HG02571 (cell line): ENCODE data around the gene FBXO24.

Experiments used
- ATAC-seq: cut with Tn5 transposase; IDR thresholded peaks from one replicate; pipeline ENCODE4 v1.9.1; 2021; ENCODE audit warnings: mild to moderate bottlenecking, moderate library complexity; ENCODE audit not compliant: unreplicated experiment

Gene FBXO24

DNA sequence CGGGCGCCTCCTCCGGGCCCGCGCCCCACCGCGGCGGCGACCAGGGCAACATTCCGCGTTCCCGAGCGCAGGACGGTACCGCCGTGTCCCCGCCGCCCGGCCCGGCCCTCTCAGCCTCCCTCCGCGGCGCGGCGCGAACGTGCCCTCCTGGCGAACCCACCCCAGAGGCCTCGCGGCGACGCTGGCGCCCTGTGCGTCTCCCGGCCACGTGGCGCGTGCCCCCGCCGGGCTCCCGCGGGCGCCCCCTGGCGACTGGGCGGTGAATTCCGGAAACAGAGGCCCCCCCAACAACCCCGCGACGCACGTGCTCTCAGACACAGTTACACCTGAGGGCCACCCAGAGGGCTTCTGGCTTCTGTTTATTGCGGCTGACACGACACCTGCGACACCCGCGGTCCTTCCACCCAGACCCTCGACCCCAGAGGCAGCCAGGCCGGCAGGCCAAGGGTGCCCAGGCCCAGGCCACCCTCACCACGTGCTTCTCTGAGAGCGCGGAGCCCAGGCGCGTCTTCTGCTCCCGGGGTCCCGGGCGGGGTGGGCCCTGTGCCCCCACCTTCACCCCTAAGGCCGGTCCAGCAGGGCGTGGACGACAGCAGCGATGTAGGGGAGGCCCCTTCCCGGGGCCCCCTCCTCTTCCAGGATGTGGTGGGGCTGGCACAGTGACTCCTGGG, 12.3 kb upstream of the FBXO24 start, which contains the start of gene SAP25:
SAP25 (minus strand) TSS at position 210 of the 671 bp plus-strand sequence; CDS start at position 52, 158 bp downstream.
- ATAC-seq: no peak

DNA sequence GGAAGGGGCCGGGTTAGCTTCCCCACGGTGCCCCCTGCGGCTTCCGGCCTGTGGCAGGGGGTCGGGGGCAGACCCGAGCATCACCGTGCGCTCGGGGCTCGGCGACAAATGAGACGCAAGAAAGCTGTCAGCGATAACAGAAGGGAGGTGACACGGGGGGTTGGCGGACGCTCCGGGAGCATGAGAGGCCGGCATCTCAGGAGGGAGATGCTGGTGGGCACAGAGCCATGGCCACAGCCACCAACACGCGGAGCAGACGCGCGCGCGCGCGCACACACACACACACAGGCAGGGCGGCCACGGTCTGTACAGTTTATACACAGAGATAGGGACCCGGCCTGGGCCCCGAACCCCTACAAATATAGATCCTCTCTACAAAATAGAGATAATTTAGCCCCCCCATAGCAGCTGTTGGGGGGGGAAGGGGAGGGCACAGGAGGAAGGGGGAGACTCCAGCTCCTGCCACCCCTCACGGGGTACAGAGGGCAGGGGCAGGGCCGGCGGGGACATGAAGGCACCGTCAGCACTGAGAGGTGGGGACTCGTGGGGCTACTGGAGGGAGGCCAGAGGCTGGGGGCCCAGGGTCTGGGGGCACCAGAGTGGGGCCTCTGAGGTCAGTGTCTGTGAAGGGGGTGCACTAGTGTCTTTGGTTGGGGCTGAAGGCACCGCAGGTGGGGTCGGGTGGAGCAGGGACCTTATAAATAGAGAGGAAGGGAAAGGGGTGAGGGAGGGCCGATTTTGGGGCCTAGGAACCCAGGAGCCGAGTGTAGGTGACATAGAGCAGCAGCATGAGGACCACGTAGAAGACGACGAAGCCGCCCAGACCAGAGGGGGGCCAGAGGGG, 11.5 kb upstream of the FBXO24 start:
- no peak for ATAC-seq

- ATAC-seq: no peak
These were observed 10.9 kb upstream of the FBXO24 start for GRCh38 chr7:100575206-100575631.

DNA sequence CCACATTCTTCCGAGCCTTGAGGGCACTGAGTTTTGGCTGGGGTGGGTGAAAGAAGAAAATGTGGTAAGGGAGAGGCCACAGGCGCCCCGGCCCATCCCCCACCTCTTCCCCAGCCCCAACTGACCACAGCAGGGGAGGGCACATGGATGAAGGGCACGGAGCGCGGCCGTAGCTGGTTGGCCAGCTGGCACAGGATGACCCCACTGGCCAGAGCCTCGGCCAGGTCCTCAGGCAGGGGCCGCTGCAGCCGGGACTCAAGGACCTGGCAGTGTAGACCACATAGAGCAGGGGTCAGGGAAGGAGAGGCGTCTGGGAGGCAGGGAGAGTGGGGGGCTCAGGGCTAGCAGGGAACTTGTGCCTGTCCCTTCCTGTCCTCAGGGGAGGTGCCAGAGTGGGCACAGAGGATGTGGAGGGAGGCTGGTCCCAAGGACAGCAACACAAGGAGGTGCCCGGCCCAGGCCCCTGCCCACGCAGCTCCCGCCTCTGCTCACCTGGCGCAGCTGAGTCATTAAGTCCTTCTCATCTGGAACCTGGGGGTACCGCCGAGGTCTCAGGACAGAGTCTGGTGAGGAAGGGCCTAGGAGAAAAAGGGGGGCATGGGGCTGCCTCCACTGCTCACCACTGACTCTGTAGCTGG, 10.3 kb upstream of the FBXO24 start:
- no peak for ATAC-seq

DNA sequence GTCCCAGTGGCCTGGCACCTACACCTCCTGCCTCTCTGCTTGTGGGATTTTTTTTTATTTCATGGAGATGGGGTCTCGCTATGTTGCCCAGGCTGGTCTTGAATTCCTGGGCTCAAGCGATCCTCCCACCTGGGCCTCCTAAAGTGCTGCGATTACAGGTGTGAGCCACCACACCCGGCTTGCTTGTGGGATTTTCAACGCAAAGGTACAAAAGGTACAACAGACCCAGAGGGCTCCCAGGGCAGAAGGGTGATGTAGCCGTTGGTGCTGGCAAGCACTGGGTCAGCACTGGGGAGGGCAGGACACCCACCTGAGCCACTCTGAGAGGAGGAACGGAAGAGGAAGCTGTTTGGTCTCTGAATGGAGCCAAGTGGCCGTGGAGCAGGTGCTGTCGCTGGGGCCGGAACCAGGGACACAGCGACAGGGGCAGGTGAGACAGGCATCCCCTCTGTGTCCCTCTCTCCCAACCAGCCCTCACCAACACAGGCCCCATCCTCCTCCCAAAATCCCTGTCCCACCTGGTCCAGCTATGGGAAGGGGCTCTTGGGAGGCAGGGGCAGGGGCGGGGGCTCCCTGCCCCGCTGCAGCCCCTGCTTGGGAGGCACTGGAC, 9.6 kb upstream of the FBXO24 start:
- no peak for ATAC-seq

DNA sequence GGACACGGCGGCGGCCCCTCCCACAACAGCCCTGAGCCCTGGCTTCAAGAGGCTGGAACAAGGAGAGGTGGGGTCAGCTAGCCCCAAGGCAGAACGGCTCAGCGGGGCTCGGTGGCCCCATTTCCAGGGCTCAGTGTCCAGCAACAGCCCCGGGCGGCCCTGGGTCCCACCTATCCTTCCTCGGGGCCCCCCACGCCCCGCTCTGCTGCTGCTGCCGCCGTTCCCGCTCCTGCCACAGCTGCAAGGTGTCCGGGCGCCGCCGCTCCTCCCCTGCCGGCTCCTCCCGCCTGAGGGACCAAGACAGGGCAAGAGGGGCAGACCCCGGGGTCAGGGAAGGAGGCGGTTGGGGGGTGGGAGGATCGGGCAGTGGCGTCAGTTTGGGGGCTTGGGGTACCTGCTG, 9.0 kb upstream of the FBXO24 start:
- ATAC-seq: no peak

GRCh38 chr7:100577507-100577906, 8.6 kb upstream of the FBXO24 start:
- no peak for ATAC-seq

DNA sequence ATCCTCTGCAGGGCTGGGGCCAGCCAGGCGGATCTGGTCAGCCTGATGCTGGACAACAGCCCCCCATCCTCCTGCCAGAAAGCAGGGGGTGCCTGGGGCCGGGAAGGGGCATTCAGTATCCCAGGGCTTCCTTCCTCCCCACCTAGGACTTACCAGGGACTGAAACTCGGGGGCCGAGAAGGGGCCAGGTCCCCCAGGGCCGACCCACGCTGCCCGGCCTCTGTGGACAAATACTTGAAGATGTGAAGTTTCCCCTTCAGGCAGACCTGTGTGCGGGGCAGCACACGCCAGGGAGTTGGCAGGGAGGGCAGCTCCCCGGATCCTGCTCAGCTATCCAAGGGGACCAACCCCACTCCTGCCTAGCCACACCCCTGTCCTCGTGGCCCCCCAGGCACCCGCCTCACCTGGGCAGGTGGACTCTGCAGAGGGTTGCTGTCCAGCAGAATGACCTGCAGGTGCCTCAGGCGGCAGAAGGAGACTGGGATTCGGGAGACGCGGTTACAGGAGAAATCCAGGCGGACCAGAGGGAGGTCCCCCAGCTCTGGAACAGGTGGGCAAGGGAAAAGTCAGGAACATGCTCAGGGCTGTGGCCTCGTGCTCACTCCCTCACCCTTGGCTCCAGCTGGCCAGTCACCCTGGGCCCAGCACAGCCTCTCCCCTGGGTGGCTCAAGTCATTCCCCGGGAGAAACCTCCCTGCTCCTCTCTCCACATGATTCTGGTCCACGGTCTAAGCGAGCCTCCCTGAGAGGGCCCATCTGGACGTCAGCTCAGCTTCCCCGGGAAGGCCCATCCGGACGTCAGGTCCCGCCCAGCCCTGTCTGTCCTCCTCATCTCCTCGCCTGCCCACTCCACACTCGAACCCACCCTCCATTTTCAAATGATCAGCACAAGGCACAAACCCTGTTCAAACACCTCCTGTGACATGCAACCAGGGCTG, 7.6 kb upstream of the FBXO24 start:
- ATAC-seq: no peak

DNA sequence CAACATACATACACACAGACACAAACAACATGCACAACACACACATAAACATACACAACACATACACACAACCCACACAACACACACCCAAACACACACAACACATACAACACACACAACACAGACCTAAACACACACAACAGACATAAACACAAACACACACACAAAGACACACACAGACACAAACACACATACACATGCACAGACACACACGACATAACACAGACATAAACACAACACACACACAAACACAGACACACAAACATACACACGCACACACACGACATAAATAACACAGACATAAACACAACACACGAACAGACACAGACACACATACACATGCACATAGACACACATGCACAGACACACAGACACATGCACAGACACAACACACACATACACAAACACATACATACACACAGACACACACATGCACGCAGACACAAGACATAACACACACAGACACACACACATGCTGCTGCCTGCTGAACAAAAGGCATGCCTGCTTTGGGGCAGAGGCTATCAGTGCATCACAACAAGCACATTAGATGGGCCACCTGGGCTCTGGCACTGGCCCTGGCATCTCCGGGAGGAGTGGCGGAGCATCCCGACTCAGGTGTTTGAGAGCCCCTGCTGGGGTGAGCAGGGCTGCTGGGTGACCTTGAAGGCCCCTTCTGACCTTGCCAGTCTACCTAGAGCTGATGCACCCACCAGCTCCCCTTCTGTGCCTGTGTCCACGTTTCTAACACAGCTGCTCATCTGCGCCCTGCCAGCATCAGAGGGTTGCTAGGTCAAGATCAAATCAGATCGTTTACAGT, 5.5 kb upstream of the FBXO24 start:
- no peak for ATAC-seq

GRCh38 chr7:100582041-100582579, 4.0 kb upstream of the FBXO24 start:
- ATAC-seq: no peak

GRCh38 chr7:100582650-100583049, 3.5 kb upstream of the FBXO24 start:
- ATAC-seq: no peak

DNA sequence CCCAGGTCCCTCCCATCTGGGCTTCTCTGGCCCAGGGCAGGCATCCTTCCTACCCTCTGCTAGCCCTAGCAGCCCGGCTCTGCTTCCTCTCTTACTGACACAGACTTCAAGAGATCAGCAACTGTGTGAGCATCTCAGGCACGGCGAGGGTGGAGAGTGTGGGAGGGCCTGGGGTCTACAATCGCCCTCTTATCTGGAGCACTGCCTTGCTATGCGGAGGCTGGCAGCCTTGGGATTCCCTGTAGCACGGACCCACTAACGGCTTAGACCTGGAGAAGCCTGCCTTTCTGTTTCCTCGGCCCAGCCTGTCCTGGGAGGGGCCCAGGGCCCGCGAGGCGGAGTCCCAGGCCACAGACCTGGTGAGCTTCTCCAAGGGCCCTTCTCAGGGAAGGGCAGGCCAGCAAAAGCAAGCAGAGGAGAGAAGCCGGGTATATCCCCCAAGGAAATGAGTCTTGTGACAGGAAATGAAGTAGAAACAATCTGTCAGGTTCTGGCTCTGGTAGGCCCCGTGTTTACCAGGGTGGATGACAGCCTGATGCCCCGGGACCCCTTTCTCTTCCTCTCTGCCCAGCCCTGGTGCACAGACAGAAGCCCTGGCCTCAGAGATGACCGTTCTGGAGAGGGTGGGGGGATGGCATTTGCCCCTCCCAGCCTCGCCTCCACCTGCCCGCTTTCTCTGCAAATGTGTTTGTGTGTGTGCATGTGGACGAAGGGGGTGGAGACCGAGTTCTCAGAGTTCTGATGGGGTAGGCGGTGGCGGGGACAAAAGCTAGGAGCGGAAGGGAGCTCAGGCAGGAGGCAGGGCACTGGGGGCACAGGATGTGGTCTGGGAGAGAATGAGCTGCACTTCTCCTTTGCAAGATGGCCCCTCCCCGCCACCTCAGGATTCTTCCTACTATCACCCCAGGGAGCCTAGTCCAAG, 2.7 kb upstream of the FBXO24 start:
- ATAC-seq: no peak

- no peak for ATAC-seq
These were observed 2.0 kb upstream of the FBXO24 start for GRCh38 chr7:100584054-100584682.

- no peak for ATAC-seq
These were observed 1.2 kb upstream of the FBXO24 start for GRCh38 chr7:100584683-100585510.

GRCh38 chr7:100585511-100586265, 440 bp upstream of the FBXO24 start, which contains the start of gene LRCH4:
TSS of gene LRCH4 (minus strand) at chr7:100586129. CDS start at chr7:100586100, 29 bp downstream.
- ATAC-seq: no peak

GRCh38 chr7:100588438-100588837, 2.3 kb downstream of the FBXO24 start:
- no peak for ATAC-seq
